Gastrocnemius medialis (tissue), 4 donors: ENCODE data around the gene ATXN7L1.

Source experiments
- CTCF ChIP-seq, 5 experiments: fragments of 450-650 bp in 3 of 5; fragments of 200-600 bp in 2 of 5; sonication (generic) in 2 of 5; IDR thresholded peaks in 4 of 5; conservative IDR thresholded peaks in 1 of 5; 1 replicate in 4 of 5; 2 replicates in 1 of 5; pipeline ENCODE4 v1.5.1; 2016 to 2019; ENCODE audit warnings: antibody characterized with exemption in 5 of 5, mild to moderate bottlenecking in 3 of 5, moderate library complexity in 3 of 5
- POLR2A ChIP-seq, 2 donors: fragments of 450-650 bp; IDR thresholded peaks; one replicate each; pipeline ENCODE4 v1.6.1; 2017; ENCODE audit warnings: antibody characterized with exemption in 2 of 2, mild to moderate bottlenecking in 2 of 2, moderate library complexity in 2 of 2

GRCh38 chr7:105800849-105801534, 75.4 kb downstream of the ATXN7L1 start:
- no peak for TF ChIP-seq CTCF (IDR thresholded peaks at IDR 0.05 in 4 of 5, conservative IDR thresholded peaks at IDR 0.05 in 1 of 5)
- TF ChIP-seq POLR2A (IDR thresholded peaks at IDR 0.05): no peak
